ENCODE data around the gene PTRH1. TPM values are rescaled to one million over a fixed set of nuclear protein-coding genes. Genes with fewer than 3 reads are reported as not detected.

Gene PTRH1
- total RNA-seq, 1 donor from 2014 or later = 11.0 TPM

GRCh38 chr9:127720865-127721227 is 5.4 kb upstream of the PTRH1 start:
- intact Hi-C loops (cut with micrococcal nuclease) = no loop called here

DNA sequence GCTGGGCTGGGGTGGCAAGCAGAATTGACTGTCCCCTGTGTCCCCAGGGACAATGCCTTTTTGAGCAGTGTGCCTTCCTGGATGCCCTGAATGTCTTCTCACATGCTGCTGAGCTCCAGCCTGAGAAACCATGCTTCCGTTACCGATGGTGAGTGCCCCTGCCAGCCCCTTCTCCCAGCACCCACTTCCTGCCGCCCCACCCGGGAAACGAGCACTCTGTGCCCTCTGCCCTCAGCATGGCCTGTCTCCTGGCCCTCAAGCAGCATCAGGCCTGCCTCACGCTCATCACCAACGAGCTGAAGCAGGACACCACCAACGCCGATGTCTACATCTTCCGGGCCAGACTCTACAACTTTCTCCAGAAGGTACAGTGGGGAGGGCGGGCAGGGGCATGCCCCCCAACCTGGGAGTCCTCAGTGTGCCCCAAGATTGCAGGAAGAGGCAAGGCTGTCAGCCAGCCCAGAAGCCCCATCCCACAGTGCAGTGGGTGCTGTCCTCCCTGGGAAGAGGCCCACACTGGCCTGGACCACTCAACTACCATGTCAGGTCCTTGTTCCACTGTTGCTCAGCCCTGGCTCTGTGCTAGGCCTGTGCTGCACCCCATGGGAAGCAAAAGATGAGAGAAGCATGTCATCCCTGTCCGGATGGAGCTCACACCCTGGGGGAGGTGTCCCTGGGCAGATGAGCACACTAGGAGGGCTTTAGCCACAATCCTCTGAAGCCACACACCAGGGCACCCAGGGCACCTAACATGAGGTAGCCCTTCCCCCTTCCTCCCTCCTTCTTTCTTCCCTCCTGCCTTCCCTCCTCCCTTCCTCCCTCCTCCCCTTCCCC is 4.8 kb upstream of the PTRH1 start:
- intact Hi-C loops (cut with micrococcal nuclease) = no loop called here

DNA sequence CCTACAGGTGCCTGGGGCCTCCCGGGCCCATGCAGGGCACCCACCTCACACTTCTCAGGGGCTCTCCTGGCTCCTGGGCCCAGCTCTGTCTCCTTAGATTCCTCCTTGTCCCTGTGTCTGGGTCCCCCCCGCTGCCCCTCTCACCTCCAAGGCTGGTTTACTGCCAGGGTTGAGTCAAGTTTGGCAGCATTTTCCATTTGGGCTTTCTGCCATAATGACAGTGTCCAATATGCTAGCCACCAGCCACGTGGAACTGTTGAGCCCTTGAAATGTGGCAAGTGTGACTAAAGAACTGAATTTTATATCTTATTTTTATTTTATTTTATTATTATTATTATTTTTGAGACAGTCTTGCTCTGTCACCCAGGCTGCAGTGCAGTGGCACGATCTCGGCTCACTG is 2.3 kb upstream of the PTRH1 start:
- intact Hi-C loops (cut with micrococcal nuclease) = loop anchor here (5.0 kb wide), 2 partner anchors 215 to 495 kb away; no protein-coding TSS in a partner anchor

DNA sequence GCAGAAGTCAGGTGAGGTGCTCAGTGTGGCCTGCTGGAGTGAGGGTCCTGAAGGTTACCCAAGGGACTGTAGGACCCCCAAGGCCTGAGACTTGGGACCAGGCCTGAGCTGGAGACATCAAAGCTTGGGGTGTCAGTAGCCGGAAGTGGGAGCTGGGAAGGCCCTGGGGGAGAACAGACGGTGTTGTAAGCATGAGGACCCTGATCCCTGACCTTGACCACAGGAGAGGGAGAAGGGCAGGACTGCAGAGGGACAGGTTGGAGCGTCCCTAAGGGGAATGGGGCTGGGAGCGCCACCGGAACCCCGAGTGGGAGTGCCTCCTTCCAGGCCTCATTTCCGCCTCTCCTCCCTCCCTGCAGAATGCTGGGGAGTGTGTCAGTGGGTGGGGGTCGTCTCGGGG is 949 bp upstream of the PTRH1 start:
- intact Hi-C loops (cut with micrococcal nuclease) = loop anchor here (5.0 kb wide), 2 partner anchors 214 to 494 kb away; no protein-coding TSS in a partner anchor

DNA sequence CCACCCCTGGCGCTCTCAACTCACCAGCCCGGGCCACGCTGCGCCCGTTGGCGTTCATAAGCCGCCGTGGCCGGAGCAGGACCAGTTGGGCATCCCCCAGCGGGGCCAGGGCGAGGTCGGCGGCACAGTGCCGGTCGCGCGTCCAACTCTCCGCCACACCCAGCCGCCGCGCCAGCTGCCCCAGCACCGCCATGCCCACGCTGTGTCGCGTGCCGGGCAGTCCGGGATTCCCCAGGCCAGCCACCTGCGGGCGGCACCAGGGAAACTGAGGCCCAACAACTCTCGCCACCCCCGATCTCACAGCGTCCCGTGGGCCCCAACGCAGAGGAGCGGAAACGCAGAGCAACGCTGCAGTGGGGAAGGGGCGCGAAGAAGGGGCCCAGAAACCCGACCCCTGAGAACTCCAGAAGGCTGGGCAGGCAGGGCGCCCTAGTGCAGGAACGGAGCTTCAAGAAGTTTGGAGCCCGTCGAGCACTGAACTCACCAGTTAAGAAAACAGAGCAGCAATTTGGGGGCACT is 453 bp downstream of the PTRH1 start:
- intact Hi-C loops (cut with micrococcal nuclease) = loop anchor here (1.0 to 5.0 kb wide), 9 partner anchors 16 to 493 kb away; partner anchors contain the start of genes LRSAM1, RPL12, STXBP1 and TOR2A

DNA sequence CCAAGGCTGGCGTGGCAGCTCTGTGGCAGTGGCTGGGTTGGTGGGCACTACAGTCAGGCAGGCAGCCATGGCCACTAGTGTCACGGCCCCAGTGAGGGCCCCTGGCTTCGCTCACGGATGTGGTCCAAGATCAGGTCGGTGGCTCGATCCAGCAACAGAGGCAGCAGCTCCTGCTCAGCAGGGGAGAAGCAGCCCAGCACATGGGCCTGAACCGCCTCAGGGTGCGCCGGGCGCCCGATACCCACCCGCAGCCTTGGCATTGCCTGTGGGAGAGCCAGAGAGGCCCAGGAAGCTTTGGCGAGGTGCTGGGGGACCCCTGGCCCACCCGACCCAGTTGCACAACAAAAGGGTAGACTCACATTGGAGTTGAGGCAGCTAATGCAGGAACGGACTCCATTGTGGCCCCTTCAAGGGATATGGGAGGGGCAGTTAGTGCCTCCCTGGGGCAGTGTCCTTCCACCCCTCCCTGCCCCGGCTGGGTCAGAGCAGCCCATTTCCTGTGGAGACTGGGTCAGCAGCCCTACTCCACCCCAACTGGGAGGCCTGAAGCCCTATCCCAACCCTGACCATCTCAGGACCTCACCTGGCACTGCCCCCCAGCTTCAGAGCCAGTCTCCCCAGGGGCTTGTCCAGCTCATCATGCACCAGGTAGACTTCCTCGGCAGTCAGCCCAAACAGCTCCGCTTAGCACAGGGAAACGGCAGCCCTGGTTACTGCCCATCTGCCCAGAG is 1.3 kb downstream of the PTRH1 start:
- intact Hi-C loops (cut with micrococcal nuclease) = loop anchor here (2.0 kb wide), 1 partner anchor 101 kb away; the partner anchor contains the start of gene STXBP1

GRCh38 chr9:127712867-127713266 is 2.6 kb downstream of the PTRH1 start:
- intact Hi-C loops (cut with micrococcal nuclease) = no loop called here

- intact Hi-C loops (cut with micrococcal nuclease) = no loop called here
Observed at GRCh38 chr9:127712371-127712770, 3.1 kb downstream of the PTRH1 start.

GRCh38 chr9:127711831-127712274 is 3.6 kb downstream of the PTRH1 start:
- intact Hi-C loops (cut with micrococcal nuclease) = no loop called here

DNA sequence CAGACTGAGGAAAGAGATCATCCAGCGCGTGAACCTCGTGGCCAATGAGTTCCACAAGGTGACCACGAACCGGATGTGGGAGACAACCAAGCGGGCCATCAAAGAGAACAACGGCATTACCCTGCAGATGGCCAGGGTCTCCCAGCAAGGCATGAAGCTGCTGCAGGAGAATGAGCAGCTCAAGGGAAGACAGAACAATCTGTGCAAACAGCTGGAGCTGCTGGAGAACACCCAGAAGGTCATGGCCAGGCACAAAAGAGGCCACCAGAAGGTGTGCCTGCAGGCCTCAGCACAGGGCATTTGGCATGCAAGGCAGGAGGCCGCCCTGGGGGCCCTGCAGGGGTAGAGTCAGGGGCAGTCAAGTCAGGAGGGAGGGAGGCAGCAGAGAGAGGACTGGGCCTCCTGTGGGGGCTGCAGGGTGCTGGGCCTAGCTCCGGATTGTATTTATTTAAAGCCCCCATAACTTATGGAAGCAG is 4.2 kb downstream of the PTRH1 start:
- intact Hi-C loops (cut with micrococcal nuclease) = no loop called here

GRCh38 chr9:127710204-127710783 is 5.2 kb downstream of the PTRH1 start:
- intact Hi-C loops (cut with micrococcal nuclease) = no loop called here

DNA sequence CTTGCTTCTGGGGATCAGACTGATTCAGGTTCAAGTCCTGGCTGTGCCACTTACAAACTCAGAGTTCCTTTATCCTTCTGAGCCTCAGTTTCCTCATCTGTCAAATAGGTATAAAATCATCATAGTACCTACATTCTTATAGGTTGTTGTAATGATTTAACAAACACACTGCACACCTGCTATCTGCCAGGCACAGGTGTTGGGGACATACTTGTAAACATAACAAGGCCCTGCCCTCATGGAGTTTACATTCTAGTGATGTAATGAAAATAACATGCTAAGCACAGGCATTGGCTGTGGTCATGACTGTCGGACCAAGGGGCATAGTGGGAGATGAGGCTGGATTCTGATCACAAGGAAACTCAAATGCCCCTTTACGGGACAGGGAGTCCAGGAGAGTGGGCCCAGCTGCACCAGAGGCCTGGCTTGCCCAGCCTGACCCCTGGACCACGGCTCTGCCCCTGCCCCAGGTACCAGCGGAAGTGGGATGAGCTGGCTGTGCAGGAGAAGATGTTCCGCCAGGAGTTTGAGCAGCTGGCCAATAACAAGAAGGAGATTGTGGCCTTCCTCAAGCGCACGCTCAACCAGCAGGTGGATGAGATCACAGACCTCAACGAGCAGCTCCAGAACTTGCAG is 6.4 kb downstream of the PTRH1 start:
- intact Hi-C loops (cut with micrococcal nuclease) = no loop called here

DNA sequence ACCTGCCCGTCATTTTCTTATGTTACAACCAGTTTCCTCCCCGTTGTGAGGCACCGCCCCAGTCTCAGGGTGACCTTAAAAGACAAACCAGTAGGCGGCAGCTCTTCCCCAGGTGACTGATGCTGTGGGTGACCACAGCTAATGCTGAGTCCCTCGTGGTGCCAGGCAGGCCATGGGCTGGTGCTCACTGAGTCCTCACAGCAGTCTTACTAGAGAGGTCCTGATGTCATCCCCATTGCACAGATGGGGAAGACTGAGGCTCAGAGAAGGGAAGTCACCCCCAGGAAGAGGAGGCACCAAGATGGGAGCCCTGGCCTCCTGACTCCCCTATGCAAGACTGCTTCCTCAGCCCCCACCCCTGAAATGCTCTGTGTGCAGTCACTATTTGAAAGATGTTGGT is 7.7 kb downstream of the PTRH1 start:
- intact Hi-C loops (cut with micrococcal nuclease) = no loop called here

GRCh38 chr9:127706836-127707241 is 8.6 kb downstream of the PTRH1 start, which contains the start of gene CFAP157:
Gene CFAP157 (plus strand): TSS chr9:127706988. CDS start chr9:127707032, 44 bp downstream.
- intact Hi-C loops (cut with micrococcal nuclease) = no loop called here

- intact Hi-C loops (cut with micrococcal nuclease) = no loop called here
Observed at GRCh38 chr9:127705577-127706379, 9.7 kb downstream of the PTRH1 start.

DNA sequence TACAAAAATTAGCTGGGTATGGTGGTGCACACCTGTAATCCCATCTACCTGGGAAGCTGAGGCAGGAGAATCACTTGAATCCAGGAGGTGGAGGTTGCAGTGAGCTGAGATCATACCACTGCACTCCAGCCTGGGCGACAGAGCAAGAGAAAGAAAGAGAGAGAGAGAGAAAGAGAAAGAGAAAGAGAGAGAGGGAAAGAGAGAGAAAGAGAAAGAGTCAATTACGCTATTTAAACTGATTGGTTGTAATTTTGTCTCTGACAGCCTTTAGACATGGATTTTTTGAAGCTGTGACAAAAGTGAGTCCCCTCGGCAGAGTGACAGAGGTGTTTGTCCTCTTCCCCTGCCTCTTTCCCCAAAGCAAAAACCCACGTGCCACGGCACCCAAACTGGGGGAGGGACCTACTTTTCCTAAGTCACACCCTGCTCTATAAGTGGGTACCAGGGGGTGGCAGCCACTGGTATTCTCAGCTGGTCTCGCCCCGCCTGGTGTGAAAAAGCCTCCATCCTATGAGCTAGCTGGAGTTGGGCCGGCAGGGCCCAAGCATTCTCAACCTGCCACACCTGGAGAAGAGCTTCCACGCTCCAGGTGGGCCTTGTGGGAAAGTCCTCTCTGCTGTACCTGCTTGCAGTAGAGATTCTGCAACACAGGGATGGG is 12.0 kb downstream of the PTRH1 start:
- intact Hi-C loops (cut with micrococcal nuclease) = no loop called here

- intact Hi-C loops (cut with micrococcal nuclease) = no loop called here
Observed at GRCh38 chr9:127700594-127701255, 14.7 kb downstream of the PTRH1 start.

- intact Hi-C loops (cut with micrococcal nuclease) = no loop called here
Observed at GRCh38 chr9:127700140-127700539, 15.3 kb downstream of the PTRH1 start.

Measured in T-helper 1 cell treated with Interleukin-12 subunit alpha and Interleukin-12 subunit beta and Interleukin-4 antibody, amounts not matched to agents 30 ng/mL and 1 ng/mL, for 36 hours (primary cell).